Embryonic facial prominence (tissue), 1 donor: ENCODE results near the gene MEPCE.
"Not testable (repeated sequence)": the region's sequence is repeated elsewhere in the genome, so short reads cannot be mapped to it uniquely, and the experiment has no call there.

ENCODE experiments used
- DNase-seq: peaks from one replicate; pipeline ENCODE4 v3.0.0-alpha.2; 2016; ENCODE audit errors: extremely low spot score

Gene MEPCE

GRCh38 chr7:100434297-100435144 is 4.9 kb downstream of the MEPCE start:
- DNase-seq: no peak

- DNase-seq: no peak
Measured at GRCh38 chr7:100435401-100436304, 6.0 kb downstream of the MEPCE start.

- no peak for DNase-seq
Measured at GRCh38 chr7:100437150-100438100, 7.8 kb downstream of the MEPCE start.

GRCh38 chr7:100438172-100438571 is 8.5 kb downstream of the MEPCE start:
- DNase-seq: no peak

- DNase-seq: not testable (repeated sequence)
Measured at GRCh38 chr7:100438731-100439130, 9.1 kb downstream of the MEPCE start.

GRCh38 chr7:100439244-100439643 is 9.6 kb downstream of the MEPCE start:
- DNase-seq: not testable (repeated sequence)

GRCh38 chr7:100441641-100442535 is 12.3 kb downstream of the MEPCE start:
- no peak for DNase-seq

GRCh38 chr7:100443096-100443840 is 13.6 kb downstream of the MEPCE start:
- no peak for DNase-seq

- DNase-seq: no peak
Measured at GRCh38 chr7:100444311-100445278, 15.0 kb downstream of the MEPCE start.

GRCh38 chr7:100446040-100446439 is 16.4 kb downstream of the MEPCE start:
- DNase-seq: no peak

GRCh38 chr7:100447363-100447762 is 17.7 kb downstream of the MEPCE start:
- DNase-seq: not testable (repeated sequence)

- DNase-seq: no peak
Measured at GRCh38 chr7:100449190-100449795, 19.7 kb downstream of the MEPCE start.

- DNase-seq: no peak
Measured at GRCh38 chr7:100452513-100452912, 22.9 kb downstream of the MEPCE start.

- DNase-seq: not testable (repeated sequence)
Measured at GRCh38 chr7:100453854-100454253, 24.2 kb downstream of the MEPCE start.

- DNase-seq: no peak
Measured at GRCh38 chr7:100455206-100455605, 25.6 kb downstream of the MEPCE start.

GRCh38 chr7:100456562-100456961 is 26.9 kb downstream of the MEPCE start:
- no peak for DNase-seq

- DNase-seq: no peak
Measured at GRCh38 chr7:100457033-100457432, 27.4 kb downstream of the MEPCE start.

GRCh38 chr7:100464210-100464660 is 34.6 kb downstream of the MEPCE start, which contains the start of gene SPACDR:
Gene SPACDR (minus strand): TSS chr7:100464260. CDS start chr7:100464025, 235 bp downstream.
- no peak for DNase-seq
